DND-41 (cell line): ENCODE measurements around the gene WNT1.

ENCODE experiments used
- CTCF ChIP-seq: IDR thresholded peaks from 2 replicates; pipeline ENCODE4 v1.5.1; 2012; ENCODE audit warnings: borderline replicate concordance, low read length, moderate library complexity, mild to moderate bottlenecking; ENCODE audit not compliant: poor library complexity, severe bottlenecking; ENCODE audit errors: extremely low read depth
- EZH2 ChIP-seq: IDR thresholded peaks from 3 replicates; pipeline ENCODE4 v1.6.1; 2012; ENCODE audit warnings: borderline replicate concordance, low read depth, mild to moderate bottlenecking, moderate library complexity, low read length, inconsistent platforms; ENCODE audit not compliant: severe bottlenecking

DNA sequence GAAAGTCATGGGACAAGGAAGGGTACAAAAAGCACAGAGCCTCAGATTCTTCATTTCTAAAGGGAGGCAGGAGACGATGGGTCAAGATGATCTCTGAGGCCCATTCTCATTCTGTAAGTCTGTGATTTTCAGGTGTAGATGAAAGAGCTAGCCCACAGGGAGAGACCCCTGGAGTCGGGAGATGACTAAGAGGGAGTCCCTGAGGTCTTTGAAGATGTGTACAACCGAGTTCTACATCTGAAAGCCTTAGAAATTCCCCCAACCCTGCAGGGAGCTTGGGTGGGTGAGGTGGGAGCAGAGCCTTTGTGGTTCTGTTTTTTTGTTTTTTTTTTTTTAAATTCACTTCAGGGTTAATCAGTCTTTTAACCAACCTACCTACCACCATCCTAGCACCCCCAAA, 9.7 kb upstream of the WNT1 start:
- no peak for TF ChIP-seq CTCF
- TF ChIP-seq EZH2, result no peak
